Vagina (tissue), 2 donors: ENCODE data around the gene ITGAE.

Source experiments
- CTCF ChIP-seq, 3 experiments: fragments of 450-650 bp in 2 of 3; fragments of 200-600 bp in 1 of 3; sonication (generic) in 1 of 3; IDR thresholded peaks; one replicate each; pipeline ENCODE4 v1.5.1; 2017 to 2019; ENCODE audit warnings: antibody characterized with exemption in 3 of 3, mild to moderate bottlenecking in 2 of 3, moderate library complexity in 2 of 3
- POLR2A ChIP-seq, 2 donors: fragments of 450-650 bp; IDR thresholded peaks; one replicate each; pipeline ENCODE4 v1.6.1; 2017; ENCODE audit warnings: antibody characterized with exemption in 2 of 2, mild to moderate bottlenecking in 2 of 2, moderate library complexity in 2 of 2
- POLR2AphosphoS5 ChIP-seq, 2 donors: sonication (generic); formaldehyde crosslinking; IDR thresholded peaks; one replicate each; pipeline ENCODE4 v1.9.0; 2017; ENCODE audit warnings: antibody characterized with exemption in 2 of 2, mild to moderate bottlenecking in 2 of 2, low read depth in 1 of 2; ENCODE audit not compliant: insufficient read depth in 1 of 2

GRCh38 chr17:3750296-3750695, 50.7 kb downstream of the ITGAE start:
- TF ChIP-seq POLR2AphosphoS5 (IDR thresholded peaks at IDR 0.05; ENCODE audit: insufficient read depth in 1 of 2, low read depth in 1 of 2) (no peak), POLR2A (IDR thresholded peaks at IDR 0.05) (no peak), CTCF (IDR thresholded peaks at IDR 0.05) (no peak)
